ENCODE data around the gene SPSB2.

DNA sequence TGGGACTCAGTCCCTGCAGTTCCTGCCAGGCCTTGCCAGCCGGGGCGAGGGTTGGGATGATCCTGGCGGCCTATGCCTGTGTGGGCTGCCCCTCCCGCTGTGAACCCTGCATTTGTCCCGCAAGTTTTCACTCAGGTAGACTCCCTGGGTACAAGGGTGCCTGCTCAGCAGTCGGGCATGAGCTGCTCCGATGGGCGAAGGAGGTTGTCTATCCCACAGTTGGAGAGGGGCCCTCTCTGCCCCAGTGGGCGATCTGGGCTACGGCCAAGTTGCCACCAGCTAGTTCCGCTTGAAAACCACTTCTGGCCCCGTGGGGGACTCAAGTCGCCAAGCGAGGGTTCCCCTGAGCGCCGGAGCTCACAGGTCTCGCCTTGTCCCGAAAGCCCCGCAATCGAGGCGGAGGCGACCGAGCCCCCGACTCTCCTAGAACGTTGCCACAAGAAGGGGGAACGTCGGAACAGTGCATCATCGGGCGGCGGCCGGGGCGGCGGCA, 6.1 kb downstream of the SPSB2 start:
- TF ChIP-seq, protein P1, sequence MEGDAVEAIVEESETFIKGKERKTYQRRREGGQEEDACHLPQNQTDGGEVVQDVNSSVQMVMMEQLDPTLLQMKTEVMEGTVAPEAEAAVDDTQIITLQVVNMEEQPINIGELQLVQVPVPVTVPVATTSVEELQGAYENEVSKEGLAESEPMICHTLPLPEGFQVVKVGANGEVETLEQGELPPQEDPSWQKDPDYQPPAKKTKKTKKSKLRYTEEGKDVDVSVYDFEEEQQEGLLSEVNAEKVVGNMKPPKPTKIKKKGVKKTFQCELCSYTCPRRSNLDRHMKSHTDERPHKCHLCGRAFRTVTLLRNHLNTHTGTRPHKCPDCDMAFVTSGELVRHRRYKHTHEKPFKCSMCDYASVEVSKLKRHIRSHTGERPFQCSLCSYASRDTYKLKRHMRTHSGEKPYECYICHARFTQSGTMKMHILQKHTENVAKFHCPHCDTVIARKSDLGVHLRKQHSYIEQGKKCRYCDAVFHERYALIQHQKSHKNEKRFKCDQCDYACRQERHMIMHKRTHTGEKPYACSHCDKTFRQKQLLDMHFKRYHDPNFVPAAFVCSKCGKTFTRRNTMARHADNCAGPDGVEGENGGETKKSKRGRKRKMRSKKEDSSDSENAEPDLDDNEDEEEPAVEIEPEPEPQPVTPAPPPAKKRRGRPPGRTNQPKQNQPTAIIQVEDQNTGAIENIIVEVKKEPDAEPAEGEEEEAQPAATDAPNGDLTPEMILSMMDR (conservative IDR thresholded peaks at IDR 0.05 in 1 of 2, IDR thresholded peaks at IDR 0.05 in 1 of 2; ENCODE audit: extremely low read depth in 1 of 2, insufficient read depth in 1 of 2, low read depth in 1 of 2, low read length in 2 of 2) = no peak
- TF ChIP-seq EZH2 (IDR thresholded peaks at IDR 0.05; ENCODE audit: borderline replicate concordance, low read length) = no peak
